DMS 273 treated with DMSO at 0.1 percent for 48 hours (cell line): Measurements from ENCODE around the gene HSD17B1.
"Not testable (repeated sequence)": the region's sequence is repeated elsewhere in the genome, so short reads cannot be mapped to it uniquely, and the experiment has no call there.

Experiments used
- DNase-seq: peaks from one replicate; lab custom pipeline; 2025; lab: John Stamatoyannopoulos, UW

The HSD17B1 gene

GRCh38 chr17:42548070-42548837, 4.5 kb upstream of the HSD17B1 start:
- DNase-seq: peak; percentile 25

GRCh38 chr17:42548993-42549755, 3.5 kb upstream of the HSD17B1 start:
- DNase-seq: no peak

- no peak for DNase-seq
Measured at GRCh38 chr17:42553161-42553818, 567 bp downstream of the HSD17B1 start.

- no peak for DNase-seq
Measured at GRCh38 chr17:42553866-42554249, 1.1 kb downstream of the HSD17B1 start.

- no peak for DNase-seq
Measured at GRCh38 chr17:42554250-42555121, 1.8 kb downstream of the HSD17B1 start.

- no peak for DNase-seq
Measured at GRCh38 chr17:42555122-42555622, 2.4 kb downstream of the HSD17B1 start.

GRCh38 chr17:42555961-42556617, 3.4 kb downstream of the HSD17B1 start:
- DNase-seq: not testable (repeated sequence)

- no peak for DNase-seq
Measured at GRCh38 chr17:42559075-42559474, 6.4 kb downstream of the HSD17B1 start.

- no peak for DNase-seq
Measured at GRCh38 chr17:42560246-42560645, 7.5 kb downstream of the HSD17B1 start.

- peak; percentile 71 for DNase-seq
Measured at GRCh38 chr17:42561897-42562387, 9.2 kb downstream of the HSD17B1 start, which contains the start of gene COASY. Gene COASY, plus strand, starts transcription at chr17:42562148. Its CDS starts 475 bp downstream, at chr17:42562623.

- DNase-seq: no peak
Measured at GRCh38 chr17:42562388-42563142, 9.8 kb downstream of the HSD17B1 start.

- no peak for DNase-seq
Measured at GRCh38 chr17:42563143-42563509, 10.4 kb downstream of the HSD17B1 start.

GRCh38 chr17:42563543-42563942, 10.8 kb downstream of the HSD17B1 start:
- DNase-seq: no peak

GRCh38 chr17:42563950-42564349, 11.2 kb downstream of the HSD17B1 start:
- no peak for DNase-seq

- no peak for DNase-seq
Measured at GRCh38 chr17:42564815-42565522, 12.2 kb downstream of the HSD17B1 start.

- no peak for DNase-seq
Measured at GRCh38 chr17:42565523-42566214, 12.9 kb downstream of the HSD17B1 start.

- DNase-seq: no peak
Measured at GRCh38 chr17:42566215-42566882, 13.6 kb downstream of the HSD17B1 start.

GRCh38 chr17:42566883-42567573, 14.3 kb downstream of the HSD17B1 start, which contains the start of gene MLX:
Gene MLX, plus strand, starts transcription at chr17:42567100. Its CDS starts 25 bp downstream, at chr17:42567125.
- DNase-seq: peak; percentile 67
